CD4-positive, alpha-beta T cell treated with Interleukin-15 for 4 hours (primary cell): Measurements from ENCODE around the gene KRTAP12-3.
"Not testable (repeated sequence)": the region's sequence is repeated elsewhere in the genome, so short reads cannot be mapped to it uniquely, and the experiment has no call there.

ENCODE experiments used
- DNase-seq: peaks from one replicate; pipeline ENCODE4 v3.0.0-alpha.2; 2020; ENCODE audit warnings: low spot score

The KRTAP12-3 gene, protein sequence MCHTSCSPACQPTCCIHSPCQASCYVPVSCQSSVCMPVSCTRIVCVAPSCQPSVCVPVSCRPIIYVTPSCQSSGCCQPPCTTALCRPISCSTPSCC

DNA sequence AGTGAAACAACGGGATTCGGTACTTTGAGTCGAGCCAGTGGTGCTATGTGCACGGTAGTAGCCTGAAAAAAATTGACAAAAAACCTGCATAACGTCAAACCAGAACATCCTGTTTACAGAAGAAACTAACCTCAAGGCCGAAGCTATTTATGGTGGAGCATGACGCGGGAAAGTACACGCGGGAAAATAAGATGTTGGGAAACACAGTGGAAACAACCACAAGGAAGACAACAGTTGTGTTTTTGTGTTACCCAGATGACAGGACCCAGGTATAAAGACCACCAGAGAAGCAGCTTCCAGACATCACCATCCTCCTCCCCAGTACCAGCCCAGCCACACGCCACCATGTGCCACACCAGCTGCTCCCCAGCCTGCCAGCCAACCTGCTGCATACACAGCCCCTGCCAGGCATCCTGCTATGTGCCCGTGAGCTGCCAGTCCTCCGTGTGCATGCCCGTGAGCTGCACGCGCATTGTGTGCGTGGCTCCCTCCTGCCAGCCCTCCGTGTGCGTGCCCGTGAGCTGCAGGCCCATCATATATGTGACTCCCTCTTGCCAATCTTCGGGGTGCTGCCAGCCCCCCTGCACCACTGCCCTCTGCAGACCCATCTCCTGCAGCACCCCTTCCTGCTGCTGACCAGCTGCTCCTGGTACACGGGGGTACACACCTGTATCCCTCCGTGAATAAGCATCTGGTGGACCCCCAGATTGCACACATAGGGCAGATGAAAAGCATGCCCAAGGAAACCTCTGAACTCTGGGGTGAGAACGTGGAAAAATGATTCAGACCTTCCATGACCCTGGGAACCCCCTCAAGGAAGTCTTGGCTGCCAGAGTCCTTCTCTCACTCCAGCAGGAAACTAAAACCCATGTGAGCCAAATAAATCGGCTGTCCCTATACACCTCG, at the start of gene KRTAP12-3:
KRTAP12-3 (plus strand) TSS at position 298 of the 906 bp plus-strand sequence; CDS start at position 346, 48 bp downstream.
- peak; percentile 50 for DNase-seq

DNA sequence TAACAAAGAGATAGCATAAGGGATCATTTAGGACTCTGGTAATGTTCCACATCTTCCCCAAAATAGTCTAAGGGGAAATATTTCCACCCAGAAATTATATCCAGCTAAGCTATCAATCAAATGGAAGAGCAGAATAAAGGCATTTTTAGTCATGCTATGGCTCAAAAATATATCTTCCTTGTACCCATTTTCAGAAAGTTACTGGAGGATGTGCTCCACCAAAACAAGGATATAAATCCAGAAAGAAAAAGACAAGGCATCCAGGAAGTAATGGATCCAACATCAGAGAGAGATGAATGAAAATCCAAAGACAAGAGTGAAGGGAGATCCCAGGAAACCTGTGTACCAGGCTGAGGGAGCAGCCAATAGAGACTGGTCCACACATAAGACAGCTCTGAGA, 48.5 kb upstream of the KRTAP12-3 start:
- no peak for DNase-seq

DNA sequence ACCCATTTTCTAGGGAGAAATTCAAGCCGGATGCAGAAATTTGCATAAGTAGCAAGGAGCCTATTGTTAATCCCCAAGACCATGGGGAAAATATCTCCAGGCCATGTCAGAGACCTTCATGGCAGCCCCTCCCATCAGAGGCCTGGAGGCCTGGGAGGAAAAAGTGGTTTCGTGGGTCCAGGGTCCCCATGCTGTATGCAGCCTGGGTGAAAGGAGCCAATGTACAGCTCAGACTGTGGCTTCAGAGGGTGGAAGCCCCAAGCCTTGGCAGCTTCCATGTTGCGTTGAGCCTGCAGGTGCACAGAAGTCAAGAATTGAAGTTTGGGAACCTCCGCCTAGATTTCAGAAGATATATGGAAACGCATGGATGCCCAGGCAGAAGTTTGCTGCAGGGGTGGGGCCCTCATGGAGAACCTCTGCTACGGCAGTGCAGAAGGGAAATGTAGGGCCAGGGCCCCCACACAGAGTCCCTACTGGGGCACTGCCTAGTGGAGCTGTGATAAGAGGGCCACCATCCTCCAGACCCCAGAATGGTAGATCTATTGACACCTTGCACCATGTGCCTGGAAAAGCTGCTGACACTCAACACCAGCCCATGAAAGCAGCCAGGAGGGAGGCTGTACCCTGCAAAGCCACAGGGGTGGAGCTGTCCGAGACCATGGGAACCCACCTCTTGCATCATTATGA, 47.4 kb upstream of the KRTAP12-3 start:
- DNase-seq: not testable (repeated sequence)

DNA sequence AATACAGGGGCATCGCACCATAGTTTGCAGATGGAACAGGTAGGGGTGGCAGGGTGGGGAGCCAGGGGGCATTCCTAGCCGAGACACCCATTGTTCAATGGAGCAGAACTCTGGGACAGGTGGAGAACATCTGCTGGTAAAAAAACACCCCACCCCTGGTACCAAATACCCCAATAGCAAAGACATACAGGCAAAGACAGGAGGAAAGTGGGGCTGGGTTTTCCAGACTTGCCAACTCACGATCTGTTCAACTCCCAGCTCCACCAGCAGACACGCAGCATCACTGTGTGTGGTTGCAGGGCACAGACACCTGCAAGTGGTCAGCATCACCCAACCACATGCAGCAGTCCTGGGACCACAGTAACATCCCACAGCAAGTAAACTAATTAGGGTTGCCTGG, 46.2 kb upstream of the KRTAP12-3 start:
- no peak for DNase-seq

DNA sequence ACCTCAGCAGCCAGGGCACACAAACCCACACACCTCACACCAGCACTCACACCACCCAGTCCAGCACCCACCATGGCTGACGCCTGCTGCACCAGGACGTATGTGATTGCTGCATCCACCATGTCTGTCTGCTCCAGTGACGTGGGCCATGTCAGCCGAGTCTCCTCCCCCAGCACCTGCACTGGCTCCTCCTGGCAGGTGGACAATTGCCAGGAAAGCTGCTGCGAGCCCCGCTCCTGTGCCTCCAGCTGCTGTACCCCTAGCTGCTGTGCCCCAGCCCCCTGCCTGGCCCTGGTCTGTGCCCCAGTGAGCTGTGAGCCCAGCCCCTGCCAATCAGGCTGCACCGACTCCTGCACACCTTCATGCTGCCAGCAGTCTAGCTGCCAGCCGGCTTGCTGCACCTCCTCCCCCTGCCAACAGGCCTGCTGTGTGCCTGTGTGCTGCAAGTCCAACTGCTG, 45.7 kb upstream of the KRTAP12-3 start, which contains the start of gene KRTAP10-8:
KRTAP10-8 (plus strand) TSS at position 51 of the 458 bp plus-strand sequence; CDS start at position 73, 22 bp downstream.
- DNase-seq: no peak

DNA sequence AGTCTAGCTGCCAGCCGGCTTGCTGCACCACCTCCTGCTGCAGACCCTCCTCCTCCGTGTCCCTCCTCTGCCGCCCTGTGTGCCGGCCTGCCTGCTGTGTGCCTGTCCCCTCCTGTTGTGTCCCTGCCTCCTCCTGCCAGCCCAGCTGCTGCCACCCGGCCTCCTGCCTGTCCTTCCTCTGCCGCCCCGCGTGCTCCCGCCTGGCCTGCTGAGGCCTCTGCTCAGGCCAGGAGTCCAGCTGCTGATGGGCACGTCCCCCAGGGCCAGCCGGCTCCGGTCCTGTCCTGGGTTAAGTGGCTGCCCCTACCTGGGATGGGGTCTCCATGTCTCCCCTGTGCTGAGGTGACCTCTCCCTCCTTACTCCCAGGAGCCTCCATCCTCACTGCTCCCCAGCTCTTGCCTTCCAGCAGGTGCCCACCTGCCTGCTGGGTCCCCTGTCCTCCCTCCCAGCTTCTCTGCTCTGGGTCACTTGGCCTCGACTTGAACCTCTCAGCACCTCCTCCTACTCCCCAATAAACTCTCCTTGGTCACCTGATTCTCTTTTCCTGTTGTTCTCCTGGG, 45.0 kb upstream of the KRTAP12-3 start:
- DNase-seq: no peak

DNA sequence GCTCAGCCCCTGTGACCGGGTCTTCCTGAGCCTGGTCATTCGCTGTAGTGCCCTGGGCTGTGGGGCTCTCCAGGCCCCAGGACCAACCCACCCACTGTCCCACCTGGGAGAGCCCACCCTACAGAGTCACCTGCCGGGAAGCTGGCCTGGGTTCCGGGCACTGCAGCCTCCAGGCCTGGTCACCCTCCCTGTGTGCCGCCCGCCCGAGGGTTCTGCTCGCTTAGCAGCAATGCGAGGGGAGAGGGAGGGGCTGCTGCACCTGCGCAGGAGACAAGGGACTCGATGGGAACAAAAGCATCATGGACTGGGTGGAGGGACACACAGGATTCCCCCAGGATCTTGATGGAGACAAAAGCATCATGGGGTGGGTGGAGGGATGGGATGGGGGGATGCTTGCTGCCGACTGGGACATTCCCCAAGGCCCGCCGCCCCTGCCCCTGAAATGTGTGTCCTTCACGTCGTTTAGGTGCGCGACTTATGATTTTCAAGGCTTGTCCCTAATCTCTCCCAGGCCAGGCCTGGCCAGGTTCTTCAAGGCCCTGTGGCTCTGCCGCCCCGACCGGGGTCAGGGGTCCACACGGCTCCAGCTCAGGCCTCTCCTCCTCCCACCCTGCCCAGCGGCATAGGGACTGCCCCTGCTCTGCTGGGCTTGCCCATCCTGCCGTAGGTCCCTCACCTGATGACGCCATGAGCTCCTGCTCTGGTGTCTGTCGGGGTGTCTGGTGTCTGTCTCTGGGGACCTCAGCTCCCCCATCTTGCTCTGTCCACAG, 44.2 kb upstream of the KRTAP12-3 start:
- no peak for DNase-seq

DNA sequence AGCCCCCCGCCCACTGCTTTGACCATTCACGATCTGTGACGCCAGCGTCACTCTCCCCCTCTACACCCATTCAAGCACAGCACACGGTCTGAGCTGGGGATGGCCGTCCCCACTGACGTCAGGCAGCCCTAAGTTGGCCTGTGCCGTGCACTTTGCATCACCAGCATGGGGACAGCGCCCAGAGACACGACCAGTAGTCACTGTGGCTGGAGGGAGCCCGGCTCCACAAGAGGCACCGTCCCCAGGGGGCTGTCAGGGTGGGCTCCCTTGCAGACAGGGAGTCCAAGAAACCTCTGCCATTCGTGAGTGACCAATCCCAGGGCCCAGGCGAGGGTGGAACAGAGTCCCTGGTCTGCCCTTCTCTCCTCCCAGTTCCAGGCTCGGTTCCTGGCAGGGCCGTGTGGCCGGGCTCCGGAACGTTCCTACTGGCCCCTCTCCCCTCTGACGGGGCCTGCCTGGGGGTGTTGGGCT, 43.5 kb upstream of the KRTAP12-3 start:
- DNase-seq: no peak

DNA sequence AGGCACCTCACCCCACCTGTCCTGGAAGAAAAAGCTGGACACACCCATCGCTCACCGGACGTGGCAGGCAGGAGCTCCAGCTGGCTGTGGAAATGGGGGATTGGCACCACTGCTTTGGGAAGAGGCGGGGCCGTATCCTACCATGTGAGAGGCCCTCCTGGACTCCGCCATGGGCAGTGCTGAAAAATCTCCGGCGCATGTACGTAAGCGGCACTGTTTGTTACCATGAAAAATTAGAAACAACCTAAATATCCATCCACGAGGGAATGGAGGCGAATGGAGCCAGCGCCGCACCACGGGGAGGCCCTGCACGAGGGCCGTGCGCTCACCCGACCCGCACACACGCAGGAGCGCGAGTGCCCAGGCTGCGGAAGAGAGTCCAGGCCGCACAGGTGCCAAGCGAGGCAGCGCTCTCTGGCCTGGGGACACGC, 42.8 kb upstream of the KRTAP12-3 start:
- DNase-seq: no peak

DNA sequence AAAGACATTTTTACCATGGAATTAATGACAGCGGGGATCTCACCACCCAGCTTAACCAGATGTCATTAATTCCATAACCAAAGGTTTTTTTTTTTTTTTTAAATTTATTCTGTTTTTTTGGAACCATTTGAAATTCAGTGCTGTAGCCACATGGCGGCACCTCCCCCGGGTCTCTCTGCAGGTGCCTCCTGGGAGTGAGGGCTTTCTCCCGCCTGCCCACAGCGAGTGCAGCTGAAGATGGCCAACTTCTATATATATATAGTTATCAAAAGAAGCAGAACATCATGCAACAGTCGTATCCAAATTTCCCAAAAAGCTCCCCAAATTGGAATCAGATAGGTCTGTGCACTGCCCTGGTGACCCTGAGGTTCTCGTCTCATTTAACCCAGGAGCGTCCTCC, 42.3 kb upstream of the KRTAP12-3 start:
- no peak for DNase-seq

DNA sequence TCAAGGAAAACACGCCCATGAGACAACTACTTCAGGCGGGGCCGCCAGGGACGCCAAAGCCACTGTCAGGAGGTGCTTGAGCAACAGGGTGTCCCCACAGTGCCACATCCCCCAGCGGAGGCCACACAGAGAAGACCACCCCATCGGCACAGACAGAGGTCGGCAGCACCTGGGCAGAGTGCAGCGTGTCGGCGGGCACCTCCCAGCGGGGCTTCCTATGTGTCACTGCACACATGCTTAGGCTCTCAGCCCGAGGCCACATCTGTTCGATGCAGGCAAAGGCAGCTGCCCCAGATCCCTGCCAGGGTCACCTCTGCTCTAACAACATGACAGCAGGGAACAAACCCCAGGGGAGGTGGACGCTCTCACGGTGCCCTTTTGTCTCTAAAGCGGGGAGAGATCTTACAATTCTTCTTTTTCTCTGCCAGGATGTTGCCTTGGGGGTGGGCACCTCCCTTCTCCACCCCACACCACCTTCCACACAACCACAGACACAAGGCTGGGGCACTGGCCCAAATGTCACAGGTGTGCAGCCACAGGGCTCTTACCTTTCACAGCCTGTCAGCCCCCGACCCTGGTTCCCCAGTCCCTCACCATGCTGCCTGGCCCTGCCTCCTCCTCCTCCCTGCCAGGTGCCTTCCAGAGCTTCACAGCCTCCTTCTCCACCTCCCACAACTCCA, 41.7 kb upstream of the KRTAP12-3 start:
- DNase-seq: no peak

DNA sequence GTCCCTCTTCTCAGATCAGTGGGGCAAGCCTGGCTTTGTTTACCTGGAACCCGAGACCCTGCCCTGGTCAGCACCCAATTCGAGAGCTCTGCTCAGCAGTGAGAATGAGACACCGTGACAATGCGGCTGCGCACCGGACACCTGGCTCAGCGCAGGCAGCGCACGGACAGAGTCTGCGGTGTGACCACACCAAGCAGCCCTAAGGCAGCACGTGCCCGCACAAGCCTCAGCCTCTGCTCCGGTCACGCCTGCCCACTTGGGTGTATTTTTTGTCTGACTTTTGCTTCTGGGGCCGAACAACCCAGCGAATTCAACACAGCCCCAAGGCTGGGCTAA, 41.2 kb upstream of the KRTAP12-3 start:
- DNase-seq: no peak

DNA sequence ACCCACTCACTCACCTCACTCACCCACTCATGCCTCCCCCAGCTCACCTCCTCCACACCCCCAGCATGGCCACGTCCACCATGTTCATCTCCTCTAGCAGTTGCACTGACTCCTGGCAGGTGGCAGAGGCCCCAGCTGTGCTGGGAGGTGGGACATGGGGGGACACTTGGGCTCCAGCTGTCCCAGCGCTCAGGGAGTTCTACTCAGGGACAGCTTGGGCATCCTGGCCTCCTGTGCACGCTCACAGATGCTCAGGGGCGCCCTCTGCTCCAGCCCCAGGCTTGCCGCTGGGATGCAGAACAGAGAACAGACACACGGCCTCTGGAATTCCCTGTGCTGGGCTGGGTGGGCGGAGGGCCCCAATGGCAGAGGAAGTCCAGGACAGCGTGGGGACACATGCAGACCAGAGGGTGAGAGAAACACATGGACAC, 40.6 kb upstream of the KRTAP12-3 start:
- DNase-seq: no peak

DNA sequence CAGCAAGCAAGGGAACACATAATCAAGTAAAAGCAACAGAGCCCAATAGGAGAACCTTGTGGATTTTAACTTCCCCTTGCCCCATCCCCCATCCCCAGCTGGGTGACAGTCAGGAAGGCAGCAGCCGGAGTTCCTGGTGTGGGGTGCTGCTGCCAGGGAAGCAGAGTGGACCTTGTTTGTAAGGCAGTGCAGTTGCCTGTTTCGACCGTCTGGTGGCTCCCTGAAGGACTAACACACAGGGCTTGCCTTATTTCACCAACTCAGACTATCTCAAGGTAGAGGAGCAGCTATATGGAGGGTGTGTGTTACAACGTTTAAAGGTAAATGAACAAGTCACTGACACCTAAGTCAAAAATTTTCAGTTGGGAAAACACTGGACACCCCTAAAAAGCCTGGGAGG, 39.2 kb upstream of the KRTAP12-3 start:
- peak; percentile 0 for DNase-seq

DNA sequence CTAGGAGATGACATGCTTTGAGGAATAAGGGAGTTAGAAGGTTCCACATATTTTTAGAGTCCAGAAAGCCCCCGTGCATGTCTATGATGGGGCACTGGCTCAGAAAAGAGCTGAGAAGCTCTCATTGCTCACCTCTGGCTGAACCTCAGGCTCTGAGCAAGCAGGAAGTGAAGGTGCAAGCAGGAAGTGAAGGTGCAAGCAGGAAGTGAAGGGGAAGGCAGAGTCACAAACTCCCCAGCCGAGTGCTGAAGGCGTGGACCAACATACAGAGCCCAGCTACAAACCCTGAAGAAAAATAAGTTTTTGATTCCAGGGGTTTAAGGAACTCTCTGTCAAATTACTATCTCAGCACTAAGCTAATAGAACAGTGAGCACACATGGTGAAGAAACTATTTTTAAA, 38.8 kb upstream of the KRTAP12-3 start:
- peak; percentile 72 for DNase-seq

DNA sequence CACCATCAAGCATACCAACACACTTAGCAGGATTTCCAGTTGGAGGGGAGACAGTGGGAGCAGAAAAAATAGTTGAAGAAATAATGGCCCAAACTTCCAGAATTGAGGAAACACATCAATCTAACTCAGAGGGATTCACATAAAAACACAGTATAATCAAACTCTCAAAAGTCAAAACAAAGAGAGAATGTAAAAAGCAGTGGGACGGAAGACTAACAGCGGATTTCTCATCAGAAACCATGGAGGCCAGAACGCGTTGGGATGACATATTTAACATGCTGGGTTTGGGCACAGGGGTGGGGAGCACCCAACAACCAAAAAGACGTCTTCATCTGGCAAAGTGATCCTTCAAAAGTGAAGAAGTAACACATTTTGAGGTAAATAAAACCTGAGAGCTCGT, 37.8 kb upstream of the KRTAP12-3 start:
- DNase-seq: no peak

DNA sequence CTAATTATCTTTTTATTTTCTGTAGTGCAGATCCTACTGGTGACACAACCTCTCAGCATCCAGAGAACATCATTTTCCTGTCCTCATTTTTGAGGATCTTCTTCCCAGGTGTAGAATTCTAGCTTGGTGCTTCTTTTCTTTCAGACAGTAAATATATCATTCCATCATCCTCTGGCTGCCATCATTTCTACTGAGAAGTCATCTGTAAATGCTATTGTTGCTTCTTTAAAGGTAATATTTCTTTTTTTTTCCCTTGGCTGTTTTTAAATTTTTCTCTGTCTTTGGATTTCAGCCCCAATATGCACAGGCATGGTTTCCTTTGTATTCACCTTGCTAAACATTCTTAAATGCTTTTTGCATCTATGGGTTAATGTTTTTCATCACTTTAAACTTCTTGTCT, 34.2 kb upstream of the KRTAP12-3 start:
- no peak for DNase-seq

DNA sequence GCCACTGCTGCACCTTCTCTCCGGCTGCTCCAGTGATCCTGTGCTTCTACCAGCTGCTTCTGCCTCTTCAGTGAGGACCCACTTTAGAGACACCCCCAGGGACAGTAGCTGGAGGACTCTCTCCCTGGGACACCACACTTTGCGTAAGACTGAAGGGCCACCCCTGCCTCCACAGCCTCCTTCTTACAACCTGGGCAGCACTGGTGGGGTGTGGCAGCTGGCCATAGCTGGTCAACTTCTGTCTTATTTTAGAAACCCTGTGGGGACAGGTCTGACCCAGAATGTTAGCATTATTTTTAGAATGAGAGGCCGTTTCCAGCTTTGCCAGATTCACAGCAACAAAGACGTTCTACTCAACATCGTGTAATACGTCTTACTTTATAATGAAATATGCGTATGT, 32.0 kb upstream of the KRTAP12-3 start:
- DNase-seq: no peak

DNA sequence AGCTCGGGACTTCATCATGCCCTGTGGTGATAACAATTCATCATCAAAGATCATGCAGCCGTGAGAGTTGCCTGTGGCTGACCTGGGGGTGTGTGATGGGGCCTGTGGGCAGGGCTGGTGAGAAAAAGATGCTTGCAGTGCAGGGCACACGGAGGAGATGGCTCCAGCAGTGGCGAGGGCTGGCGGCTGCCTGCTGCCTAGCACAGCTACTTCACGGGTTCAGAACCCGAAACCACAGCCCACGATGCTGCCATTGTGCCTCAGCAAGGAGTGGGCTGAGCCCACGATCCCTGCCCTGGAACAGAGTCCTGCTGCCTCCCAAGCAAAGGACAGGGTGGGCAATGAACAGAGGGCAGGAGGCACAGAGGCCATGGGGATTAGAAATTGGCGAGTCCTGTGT, 31.5 kb upstream of the KRTAP12-3 start:
- DNase-seq: peak; percentile 29

DNA sequence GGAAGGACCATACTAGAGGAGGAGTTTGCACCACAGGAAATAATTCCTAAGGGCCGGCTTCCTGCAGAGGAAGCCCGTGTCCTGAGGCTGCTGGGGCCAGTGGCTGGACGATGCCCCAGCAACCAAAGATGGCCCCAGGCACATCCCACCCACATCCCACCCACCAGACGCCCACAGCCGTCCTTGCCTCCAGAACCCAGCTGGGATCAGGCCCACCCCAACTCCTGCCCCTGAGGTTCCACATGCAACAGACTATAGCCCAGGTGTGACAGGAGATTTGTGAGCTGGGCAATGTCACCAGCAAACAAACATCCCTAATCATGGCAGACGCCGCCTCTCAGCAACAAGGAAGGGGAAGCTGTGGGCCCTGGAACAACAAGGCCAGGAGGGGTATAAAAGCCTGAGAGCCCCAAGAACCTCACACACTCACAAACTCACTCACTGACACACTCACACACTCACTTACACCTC, 31.0 kb upstream of the KRTAP12-3 start, which contains the start of gene KRTAP10-9:
KRTAP10-9 (plus strand) TSS at position 421 of the 471 bp plus-strand sequence. CDS start 79 bp downstream, outside the sequence.
- no peak for DNase-seq
